SK-N-MC (cell line): ENCODE data around the gene TP53AIP1.

Experiments
- EZH2 ChIP-seq: fragments of 200-600 bp; sonication (generic); IDR thresholded peaks from one replicate; pipeline ENCODE4 v1.6.1; 2017; ENCODE audit warnings: antibody characterized with exemption
- POLR2AphosphoS5 ChIP-seq: IDR thresholded peaks from 2 replicates; pipeline ENCODE4 v1.6.1; 2012; ENCODE audit warnings: mild to moderate bottlenecking, low read depth, low read length, borderline replicate concordance

DNA sequence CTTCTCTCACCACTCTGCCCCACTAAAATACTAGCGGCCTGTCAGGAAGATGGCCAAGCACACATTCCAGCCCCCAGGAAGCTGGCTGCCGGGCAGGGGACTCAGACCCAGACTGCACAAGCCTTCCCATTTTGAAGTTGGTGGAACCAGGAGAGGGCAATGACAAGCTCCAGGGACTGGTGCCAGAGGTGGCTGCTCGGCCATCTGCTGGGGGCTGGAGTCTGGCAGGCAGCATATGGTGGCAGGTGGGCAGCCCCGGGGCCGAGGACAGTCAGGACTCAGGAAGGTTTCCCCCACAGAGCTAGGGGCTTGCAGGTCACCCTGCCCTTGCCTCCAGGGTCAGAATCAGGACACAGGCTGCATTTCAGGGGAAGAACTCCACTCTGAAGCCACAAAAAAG lies 28.9 kb downstream of the TP53AIP1 start:
- TF ChIP-seq POLR2AphosphoS5: no peak
- TF ChIP-seq EZH2: no peak
